Measurements from ENCODE around the gene ATP5MC3. TPM values are rescaled to one million over a fixed set of nuclear protein-coding genes. Genes with fewer than 3 reads are reported as not detected.

Gene ATP5MC3
- total RNA-seq, 2 donors from 2014 or later = 261 to 296 TPM

DNA sequence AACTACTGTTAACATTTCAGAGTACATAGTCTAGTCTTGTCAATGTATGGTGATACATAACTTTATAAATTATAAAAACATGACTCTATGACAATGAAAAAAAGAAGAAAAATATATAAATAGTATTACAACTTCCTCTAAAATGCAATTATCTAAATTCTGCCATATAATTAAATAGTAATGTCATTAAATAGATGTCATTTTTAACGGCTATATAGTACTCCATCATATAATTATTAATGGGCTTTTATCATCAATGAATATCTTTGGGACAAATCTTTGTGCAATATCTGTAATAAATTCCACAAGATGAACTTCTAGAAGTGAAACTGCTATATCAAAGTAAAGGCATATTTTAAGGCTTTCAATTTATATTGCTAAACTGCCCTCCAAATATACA lies 38.3 kb downstream of the ATP5MC3 start:
- H3K27ac ChIP-seq (ENCODE audit: low read depth, low read length) = no peak overlapping the region
- peaks cover 7% of the 10 kb centered on the region for H3K9me3 ChIP-seq (ENCODE audit: control insufficient read depth, low read length)
- Mint-ChIP-seq H3K9me3 (no peaks in the 10 kb centered on the region), H3K27ac (no peak overlapping the region), H3K36me3 (ENCODE audit: low read depth) (peaks cover 41% of the 10 kb centered on the region), H3K27me3 (ENCODE audit: insufficient read depth) (no peaks in the 10 kb centered on the region), H3K4me3 (no peak overlapping the region), H3K4me1 (peaks cover 2% of the 10 kb centered on the region)
- no CpG with 5 or more reads among the region's 1 CpG for WGBS, 2 experiments (ENCODE audit: insufficient coverage in 1 of 2, insufficient read length in 1 of 2)
- peaks cover 60% of the 10 kb centered on the region for H3K36me3 ChIP-seq (ENCODE audit: control insufficient read depth, insufficient read depth, low read length)
- H3K4me1 ChIP-seq (ENCODE audit: control insufficient read depth, insufficient read depth, low read length) = no peaks in the 10 kb centered on the region
- H3K9ac ChIP-seq (ENCODE audit: extremely low read depth, low read length, poor library complexity, severe bottlenecking) = no peak overlapping the region
- TF ChIP-seq CTCF (conservative IDR thresholded peaks at IDR 0.05) = no peak
- H3K27me3 ChIP-seq (ENCODE audit: control insufficient read depth, insufficient read depth, low read length, poor library complexity, severe bottlenecking) = no peaks in the 10 kb centered on the region
- H3K4me3 ChIP-seq (ENCODE audit: low read length) = no peak overlapping the region
- DNase-seq = no peak

GRCh38 chr2:175140332-175140731 lies 41.2 kb downstream of the ATP5MC3 start:
- Mint-ChIP-seq H3K27me3 (ENCODE audit: insufficient read depth) (no peaks in the 10 kb centered on the region), H3K4me1 (peaks cover 13% of the 10 kb centered on the region), H3K36me3 (ENCODE audit: low read depth) (peaks cover 61% of the 10 kb centered on the region), H3K9me3 (no peaks in the 10 kb centered on the region), H3K27ac (no peak overlapping the region), H3K4me3 (no peak overlapping the region)
- Histone ChIP-seq H3K9me3 (ENCODE audit: control insufficient read depth, low read length) (peaks cover 7% of the 10 kb centered on the region), H3K27ac (ENCODE audit: low read depth, low read length) (no peak overlapping the region), H3K27me3 (ENCODE audit: control insufficient read depth, insufficient read depth, low read length, poor library complexity, severe bottlenecking) (no peaks in the 10 kb centered on the region), H3K9ac (ENCODE audit: extremely low read depth, low read length, poor library complexity, severe bottlenecking) (no peak overlapping the region), H3K4me1 (ENCODE audit: control insufficient read depth, insufficient read depth, low read length) (no peaks in the 10 kb centered on the region), H3K4me3 (ENCODE audit: low read length) (no peak overlapping the region), H3K36me3 (ENCODE audit: control insufficient read depth, insufficient read depth, low read length) (peaks cover 62% of the 10 kb centered on the region)
- 75 to 96% methylated on average over 1 of the region's 2 CpGs for WGBS, 2 experiments (ENCODE audit: insufficient coverage in 1 of 2, insufficient read length in 1 of 2)
- no peak for TF ChIP-seq CTCF (conservative IDR thresholded peaks at IDR 0.05)
- no peak for DNase-seq

DNA sequence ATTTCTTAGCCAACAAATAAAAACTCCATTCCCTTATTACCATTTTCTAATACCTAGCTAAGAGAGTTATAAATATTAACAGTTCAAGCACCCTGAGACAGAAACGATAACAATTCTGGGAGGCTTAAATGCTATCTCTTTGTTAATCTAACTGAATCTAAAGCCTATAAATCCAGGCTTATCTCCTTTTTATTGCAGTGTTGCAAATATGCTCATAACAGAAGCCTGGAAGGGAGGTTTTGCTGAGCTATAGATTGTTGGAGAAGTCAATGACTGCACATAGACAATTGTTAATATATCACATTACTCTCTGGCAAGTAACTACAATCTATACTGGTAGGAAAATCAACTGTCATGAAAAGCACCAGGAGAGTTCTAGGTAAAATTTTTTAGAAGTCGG lies 43.7 kb downstream of the ATP5MC3 start:
- 86 to 97% methylated on average over 1 to 2 of the region's 2 CpGs for WGBS, 2 experiments (ENCODE audit: insufficient coverage in 1 of 2, insufficient read length in 1 of 2)
- H3K36me3 Mint-ChIP-seq (ENCODE audit: low read depth) = peaks cover 60% of the 10 kb centered on the region
- H3K27ac ChIP-seq (ENCODE audit: low read depth, low read length) = no peak overlapping the region

More for the DNA sequence above, 43.7 kb downstream of the ATP5MC3 start:
- no peak overlapping the region for H3K4me3 Mint-ChIP-seq
- TF ChIP-seq CTCF (conservative IDR thresholded peaks at IDR 0.05) = no peak
- H3K4me1 Mint-ChIP-seq = peaks cover 15% of the 10 kb centered on the region
- Histone ChIP-seq H3K9me3 (ENCODE audit: control insufficient read depth, low read length) (peaks cover 7% of the 10 kb centered on the region), H3K9ac (ENCODE audit: extremely low read depth, low read length, poor library complexity, severe bottlenecking) (no peak overlapping the region), H3K27me3 (ENCODE audit: control insufficient read depth, insufficient read depth, low read length, poor library complexity, severe bottlenecking) (no peaks in the 10 kb centered on the region), H3K36me3 (ENCODE audit: control insufficient read depth, insufficient read depth, low read length) (peaks cover 72% of the 10 kb centered on the region), H3K4me3 (ENCODE audit: low read length) (no peak overlapping the region), H3K4me1 (ENCODE audit: control insufficient read depth, insufficient read depth, low read length) (no peaks in the 10 kb centered on the region)
- H3K9me3 Mint-ChIP-seq = no peaks in the 10 kb centered on the region
- no peak overlapping the region for H3K27ac Mint-ChIP-seq
- DNase-seq = no peak
- H3K27me3 Mint-ChIP-seq (ENCODE audit: insufficient read depth) = no peaks in the 10 kb centered on the region

Measured in endodermal cell (in vitro differentiated cells).